Fibroblast of lung (primary cell): ENCODE data around the gene SLC9B2. TPM values are rescaled to one million over a fixed set of nuclear protein-coding genes. Genes with fewer than 3 reads are reported as not detected.

Source experiments
- DNase-seq, 2 donors: peaks; one replicate each; pipeline versions ENCODE4 v3.0.0 to v3.0.0-alpha.2; 2010; ENCODE audit warnings: low read depth in 2 of 2
- H2AFZ ChIP-seq: 2 replicates; pipeline ENCODE4 v1.5.1; 2012; ENCODE audit warnings: low read length, control low read depth, inconsistent platforms
- H3K27ac ChIP-seq: 2 replicates; pipeline ENCODE4 v1.5.1; 2011; ENCODE audit warnings: low read length, control low read depth; ENCODE audit not compliant: insufficient read depth
- H3K27me3 ChIP-seq: 2 replicates; pipeline ENCODE4 v1.5.1; 2011; ENCODE audit warnings: mild to moderate bottlenecking, low read length; ENCODE audit not compliant: control insufficient read depth, insufficient read depth
- H3K36me3 ChIP-seq: 2 replicates; pipeline ENCODE4 v1.5.1; 2011; ENCODE audit warnings: low read length; ENCODE audit not compliant: control insufficient read depth, insufficient read depth
- H3K4me1 ChIP-seq: 2 replicates; pipeline ENCODE4 v1.5.1; 2011; ENCODE audit warnings: low read length; ENCODE audit not compliant: control insufficient read depth, insufficient read depth; ENCODE audit errors: extremely low read depth
- H3K4me2 ChIP-seq: 2 replicates; pipeline ENCODE4 v1.5.1; 2011; ENCODE audit warnings: low read length, control low read depth; ENCODE audit not compliant: insufficient read depth; ENCODE audit errors: extremely low read depth
- H3K4me3 ChIP-seq, 4 experiments: fragments of 200-600 bp in 1 of 4; sonication (generic) in 1 of 4; replicated peaks in 1 of 4; 2 replicates each; pipeline ENCODE4 v1.5.1; 2011 to 2016; ENCODE audit warnings: low read length in 4 of 4, low read depth in 3 of 4, mild to moderate bottlenecking in 3 of 4, control low read depth in 2 of 4, inconsistent platforms in 1 of 4, mixed read lengths in 1 of 4; ENCODE audit not compliant: insufficient read depth in 1 of 4; ENCODE audit errors: control extremely low read depth in 1 of 4
- H3K79me2 ChIP-seq: 2 replicates; pipeline ENCODE4 v1.5.1; 2012; ENCODE audit warnings: mild to moderate bottlenecking, low read length, inconsistent platforms; ENCODE audit not compliant: control insufficient read depth, insufficient read depth
- H3K9ac ChIP-seq: 2 replicates; pipeline ENCODE4 v1.5.1; 2011; ENCODE audit warnings: mild to moderate bottlenecking, low read length, control low read depth; ENCODE audit not compliant: insufficient read depth
- H3K9me3 ChIP-seq: 2 replicates; pipeline ENCODE4 v1.5.1; 2012; ENCODE audit warnings: low read depth, low read length; ENCODE audit not compliant: control insufficient read depth, insufficient read depth
- H4K20me1 ChIP-seq: 2 replicates; pipeline ENCODE4 v1.5.1; 2011; ENCODE audit warnings: low read length; ENCODE audit not compliant: control insufficient read depth, insufficient read depth; ENCODE audit errors: extremely low read depth
- CTCF ChIP-seq, 2 donors: IDR thresholded peaks in 1 of 2; conservative IDR thresholded peaks in 1 of 2; 1 replicate in 1 of 2; 2 replicates in 1 of 2; pipeline ENCODE4 v1.5.1; 2011 to 2012; ENCODE audit warnings: low read length in 2 of 2, control low read depth in 1 of 2, inconsistent platforms in 1 of 2, low read depth in 1 of 2, mild to moderate bottlenecking in 1 of 2
- EZH2 ChIP-seq: IDR thresholded peaks from 2 replicates; pipeline ENCODE4 v1.5.1; 2012; ENCODE audit warnings: low read length, control low read depth, mild to moderate bottlenecking; ENCODE audit errors: missing control alignments
- polyA plus RNA-seq, 2 donors: library from polyadenylated mRNA; depleted of rRNA in 1 of 2; stranded (reverse) in 1 of 2; unstranded in 1 of 2; fragments of >200 nt; gene quantifications; 2 replicates each; pipeline ENCODE4 v1.2.1, GENCODE V29; 2011 to 2012; ENCODE audit warnings: missing spikeins in 1 of 2
- total RNA-seq: library from RNA; depleted of rRNA; stranded (reverse); fragments of >200 nt; gene quantifications from 2 replicates; pipeline ENCODE4 v1.2.1, GENCODE V29; 2014

SLC9B2 gene
- total and polyA plus RNA-seq, 2 donors (not counting 1 experiment from before 2014, with no cell fraction given): 14.8 to 17.5 TPM

- Histone ChIP-seq H3K27me3 (no peaks in the 10 kb centered on the region), H3K79me2 (no peaks in the 10 kb centered on the region), H4K20me1 (no peaks in the 10 kb centered on the region), H3K36me3 (no peaks in the 10 kb centered on the region), H3K4me3 (no peak overlapping the region), H3K9ac (no peak overlapping the region), H3K27ac (no peak overlapping the region), H3K4me1 (no peaks in the 10 kb centered on the region), H3K4me2 (no peak overlapping the region), H3K9me3 (no peaks in the 10 kb centered on the region), H2AFZ (no peak overlapping the region)
- peak; percentile 30 to 58 for DNase-seq
- TF ChIP-seq EZH2: no peak
- TF ChIP-seq CTCF (conservative IDR thresholded peaks at IDR 0.05 in 1 of 2, IDR thresholded peaks at IDR 0.05 in 1 of 2; ENCODE audit: low read depth in 1 of 2, low read length in 2 of 2): peak; percentile 72 to 88
Observed at GRCh38 chr4:103046416-103047290, 29.9 kb downstream of the SLC9B2 start.

DNA sequence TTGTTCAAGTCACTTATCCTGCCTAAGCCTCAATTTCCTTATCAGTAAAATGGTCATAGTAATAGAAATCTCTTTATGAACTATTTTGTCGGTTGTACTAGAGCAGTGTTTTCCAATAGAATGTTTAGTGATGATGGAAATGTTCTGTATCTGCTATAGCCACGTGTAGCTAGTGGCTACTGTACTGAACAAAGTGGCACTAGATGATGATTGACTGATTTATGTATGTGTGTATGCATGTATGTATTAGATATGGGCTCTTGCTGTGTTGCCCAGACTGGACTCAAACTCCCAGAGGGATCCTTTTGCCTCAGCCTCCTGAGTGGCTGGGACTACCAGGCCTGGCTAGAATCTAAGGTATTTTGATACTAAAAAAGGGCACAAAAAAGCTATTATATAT lies 32.4 kb downstream of the SLC9B2 start:
- H3K4me1 ChIP-seq: no peaks in the 10 kb centered on the region
- H3K4me3 ChIP-seq: no peak overlapping the region
- H2AFZ ChIP-seq: no peak overlapping the region
- H3K9ac ChIP-seq: no peak overlapping the region
- TF ChIP-seq EZH2 (no peak), CTCF (conservative IDR thresholded peaks at IDR 0.05 in 1 of 2, IDR thresholded peaks at IDR 0.05 in 1 of 2; ENCODE audit: low read depth in 1 of 2, low read length in 2 of 2) (no peak)
- no peaks in the 10 kb centered on the region for H3K79me2 ChIP-seq
- H3K27ac ChIP-seq: no peak overlapping the region
- H3K9me3 ChIP-seq: no peaks in the 10 kb centered on the region
- no peak for DNase-seq
- H3K4me2 ChIP-seq: no peak overlapping the region
- no peaks in the 10 kb centered on the region for H3K36me3 ChIP-seq
- H4K20me1 ChIP-seq: no peaks in the 10 kb centered on the region
- no peaks in the 10 kb centered on the region for H3K27me3 ChIP-seq

- no peak overlapping the region for H3K9ac ChIP-seq
- H3K27me3 ChIP-seq: no peaks in the 10 kb centered on the region
- no peaks in the 10 kb centered on the region for H3K36me3 ChIP-seq
- no peaks in the 10 kb centered on the region for H4K20me1 ChIP-seq
- H3K9me3 ChIP-seq: no peaks in the 10 kb centered on the region
- DNase-seq: no peak
- H2AFZ ChIP-seq: no peak overlapping the region
- TF ChIP-seq CTCF (conservative IDR thresholded peaks at IDR 0.05 in 1 of 2, IDR thresholded peaks at IDR 0.05 in 1 of 2; ENCODE audit: low read depth in 1 of 2, low read length in 2 of 2): no peak
- no peak for TF ChIP-seq EZH2
- H3K4me1 ChIP-seq: no peaks in the 10 kb centered on the region
- H3K4me3 ChIP-seq: no peak overlapping the region
- H3K27ac ChIP-seq: no peak overlapping the region
- no peaks in the 10 kb centered on the region for H3K79me2 ChIP-seq
- H3K4me2 ChIP-seq: no peak overlapping the region
Observed at GRCh38 chr4:103036169-103036568, 40.4 kb downstream of the SLC9B2 start.
